Measurements from ENCODE around the gene TTC13. TPM values are rescaled to one million over a fixed set of nuclear protein-coding genes. Genes with fewer than 3 reads are reported as not detected.

The TTC13 gene
- total and polyA plus RNA-seq, 11 donors: 3.7 to 9.6 (median 6.9) TPM

- intact Hi-C loops (cut with DNase I): loop anchor here in 1 of 10 donors (10.0 kb wide), 1 partner anchor 198 kb away; no protein-coding TSS in a partner anchor
- WGBS, 4 donors: 88 to 94% (median 90%) methylated on average over 5 of the region's 5 CpGs
These were observed 38.3 kb upstream of the TTC13 start for GRCh38 chr1:231016966-231017365.

DNA sequence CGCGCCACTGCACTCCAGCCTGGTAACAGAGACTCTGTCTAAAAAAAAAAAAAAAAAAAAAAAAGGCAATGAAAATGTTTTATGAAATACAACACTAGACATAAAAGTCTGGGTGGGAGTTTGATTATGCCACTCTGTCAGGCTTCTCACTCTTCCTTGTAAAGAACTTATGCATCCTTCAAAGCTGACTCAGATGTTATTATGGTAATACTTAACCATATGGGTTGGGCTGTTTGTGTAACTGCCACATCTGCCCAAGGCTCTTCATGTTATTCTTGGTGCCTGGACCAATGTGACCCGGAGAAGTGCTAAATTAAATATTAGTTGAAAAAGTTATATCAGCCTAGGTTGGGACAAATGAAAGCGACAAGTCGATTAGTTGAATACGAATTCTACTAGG, 37.6 kb upstream of the TTC13 start:
- peaks cover 0 to 17% (median 5%) of the 10 kb centered on the region in 12 donors for H3K4me1 ChIP-seq
- intact Hi-C loops (cut with DNase I): loop anchor here in 1 of 10 donors (10.0 kb wide), 1 partner anchor 199 kb away; no protein-coding TSS in a partner anchor
- no peaks in the 10 kb centered on the region for H3K27me3 ChIP-seq
- H3K4me3 ChIP-seq: no peak overlapping the region
- TF ChIP-seq POLR2A (IDR thresholded peaks at IDR 0.05) (no peak), CTCF (IDR thresholded peaks at IDR 0.05) (no peak)
- DNase-seq (no peak), ATAC-seq (no peak)
- H3K9me3 ChIP-seq: no peaks in the 10 kb centered on the region
- WGBS, 4 donors: 95 to 98% (median 96%) methylated on average over 6 of the region's 6 CpGs
- no peak overlapping the region for H3K27ac ChIP-seq
- peaks cover 0 to 14% (median 0%) of the 10 kb centered on the region in 9 donors for H3K36me3 ChIP-seq

More at GRCh38 chr1:231016966-231017365, 38.3 kb upstream of the TTC13 start:
- TF ChIP-seq POLR2A (IDR thresholded peaks at IDR 0.05) (no peak), CTCF (IDR thresholded peaks at IDR 0.05) (no peak)
- Histone ChIP-seq H3K27me3 (no peaks in the 10 kb centered on the region), H3K9me3 (no peaks in the 10 kb centered on the region), H3K27ac (no peak overlapping the region), H3K4me3 (no peak overlapping the region), H3K36me3 (peaks cover 0 to 14% (median 0%) of the 10 kb centered on the region in 9 donors), H3K4me1 (peaks cover 0 to 22% (median 6%) of the 10 kb centered on the region in 12 donors)
- no peak for DNase-seq
- no peak for ATAC-seq

- intact Hi-C loops (cut with DNase I): loop anchor here in 1 of 10 donors (10.0 kb wide), 1 partner anchor 201 kb away; no protein-coding TSS in a partner anchor
- no peak overlapping the region for H3K4me3 ChIP-seq
- ATAC-seq (no peak), DNase-seq (no peak)
- no peaks in the 10 kb centered on the region for H3K27me3 ChIP-seq
- peaks cover 0 to 10% (median 0%) of the 10 kb centered on the region in 9 donors for H3K36me3 ChIP-seq
- 81 to 87% (median 85%) methylated on average over 3 of the region's 3 CpGs for WGBS, 4 donors
- TF ChIP-seq POLR2A (IDR thresholded peaks at IDR 0.05) (no peak), CTCF (IDR thresholded peaks at IDR 0.05) (no peak)
- H3K27ac ChIP-seq: no peak overlapping the region
- H3K4me1 ChIP-seq: no peaks in the 10 kb centered on the region
- H3K9me3 ChIP-seq: no peaks in the 10 kb centered on the region
These were observed 34.8 kb upstream of the TTC13 start for GRCh38 chr1:231013391-231014015.

- Histone ChIP-seq H3K4me3 (no peak overlapping the region), H3K36me3 (peaks cover 0 to 5% (median 0%) of the 10 kb centered on the region in 9 donors), H3K9me3 (peaks cover 0 to 10% (median 5%) of the 10 kb centered on the region in 12 donors), H3K27me3 (no peaks in the 10 kb centered on the region), H3K4me1 (no peaks in the 10 kb centered on the region), H3K27ac (no peak overlapping the region)
- 86 to 100% (median 93%) methylated on average over 5 of the region's 5 CpGs for WGBS, 4 donors
- intact Hi-C loops (cut with DNase I): loop anchor here in 1 of 10 donors (10.0 kb wide), 1 partner anchor 203 kb away; no protein-coding TSS in a partner anchor
- TF ChIP-seq POLR2A (IDR thresholded peaks at IDR 0.05): no peak
- TF ChIP-seq CTCF (IDR thresholded peaks at IDR 0.05): no peak
- ATAC-seq (no peak), DNase-seq (no peak)
These were observed 33.3 kb upstream of the TTC13 start for GRCh38 chr1:231011963-231012362.
